IMR-90 (cell line): ENCODE measurements around the gene P3H1. TPM values are rescaled to one million over a fixed set of nuclear protein-coding genes. Genes with fewer than 3 reads are reported as not detected.

Experiments used
- ATAC-seq: fragments of 200-7000 bp; cut with Tn5 transposase; 2 replicates; pipeline ENCODE4 v1.9.1; 2020; ENCODE audit warnings: low read depth, mild to moderate bottlenecking, moderate library complexity
- BruUV-seq: library from RNA; stranded (reverse); fragments of 400-500 nt; replicated peaks from 2 replicates; lab custom pipeline; 2021; lab: Mats Ljungman, UMichigan
- CTCF ChIA-PET: fragments of 300-600 bp; formaldehyde crosslinking; extraction: SDS; loops from one replicate; lab custom pipeline; 2021; ENCODE audit warnings: antibody characterized with exemption; lab: Yijun Ruan, JAX
- POLR2A ChIA-PET: fragments of 300-600 bp; sonication (Branson Sonifier 250); formaldehyde crosslinking; loops from one replicate; lab custom pipeline; 2022; ENCODE audit warnings: antibody characterized with exemption; ENCODE audit not compliant: unreplicated experiment; lab: Charles Lee
- DNase-seq: peaks from one replicate; pipeline ENCODE4 v3.0.0; 2013
- H2AFZ ChIP-seq: replicated peaks from 2 replicates; pipeline ENCODE3; 2013; ENCODE audit warnings: low read length, mild to moderate bottlenecking; ENCODE audit not compliant: poor library complexity
- H2AK5ac ChIP-seq: 2 replicates; pipeline ENCODE4 v1.6.1; 2013; ENCODE audit warnings: low read depth, low read length, inconsistent platforms
- H2AK9ac ChIP-seq: replicated peaks from 2 replicates; pipeline ENCODE3; 2013; ENCODE audit warnings: mild to moderate bottlenecking, low read depth, low read length, moderate library complexity; ENCODE audit not compliant: poor library complexity
- H2BK120ac ChIP-seq: 2 replicates; pipeline ENCODE4 v1.6.1; 2013; ENCODE audit warnings: low read depth, low read length, inconsistent platforms
- H2BK15ac ChIP-seq: 3 replicates; pipeline ENCODE4 v1.6.1; 2013; ENCODE audit warnings: low read depth, low read length, inconsistent platforms
- H2BK20ac ChIP-seq: 2 replicates; pipeline ENCODE4 v1.6.1; 2013; ENCODE audit warnings: low read depth, mild to moderate bottlenecking, inconsistent platforms, low read length, moderate library complexity
- H2BK5ac ChIP-seq: 2 replicates; pipeline ENCODE4 v1.6.1; 2013; ENCODE audit warnings: mild to moderate bottlenecking, low read depth, low read length, inconsistent platforms; ENCODE audit not compliant: poor library complexity, severe bottlenecking
- H3K14ac ChIP-seq: replicated peaks from 2 replicates; pipeline ENCODE4 v1.6.1; 2013; ENCODE audit warnings: low read depth, low read length, inconsistent platforms
- H3K18ac ChIP-seq: 2 replicates; pipeline ENCODE4 v1.6.1; 2013; ENCODE audit warnings: low read depth, low read length, control low read depth
- H3K23ac ChIP-seq: 2 replicates; pipeline ENCODE4 v1.6.1; 2013; ENCODE audit warnings: low read depth, low read length, inconsistent platforms
- H3K27ac ChIP-seq: 2 replicates; pipeline ENCODE4 v1.5.1; 2013; ENCODE audit warnings: mild to moderate bottlenecking, control low read depth, low read length; ENCODE audit not compliant: insufficient read depth
- H3K27me3 ChIP-seq: 2 replicates; pipeline ENCODE4 v1.6.1; 2013; ENCODE audit warnings: low read length; ENCODE audit not compliant: control insufficient read depth, insufficient read depth
- H3K36me3 ChIP-seq: 2 replicates; pipeline ENCODE4 v1.6.1; 2013; ENCODE audit warnings: low read length, mixed read lengths; ENCODE audit not compliant: control insufficient read depth, insufficient read depth
- H3K4ac ChIP-seq: 2 replicates; pipeline ENCODE4 v1.6.1; 2013; ENCODE audit warnings: low read depth, low read length, inconsistent platforms
- H3K4me1 ChIP-seq: 2 replicates; pipeline ENCODE4 v1.6.1; 2013; ENCODE audit warnings: low read length, mixed read lengths; ENCODE audit not compliant: control insufficient read depth, insufficient read depth
- H3K4me2 ChIP-seq: 2 replicates; pipeline ENCODE4 v1.6.1; 2013; ENCODE audit warnings: low read depth, mild to moderate bottlenecking, control low read depth, low read length, moderate library complexity
- H3K4me3 ChIP-seq: 2 replicates; pipeline ENCODE4 v1.5.1; 2013; ENCODE audit warnings: low read depth, mild to moderate bottlenecking, control low read depth, low read length, moderate library complexity; ENCODE audit not compliant: insufficient read depth
- H3K56ac ChIP-seq: 2 replicates; pipeline ENCODE4 v1.6.1; 2013; ENCODE audit warnings: low read length, inconsistent platforms; ENCODE audit not compliant: insufficient read depth; ENCODE audit errors: extremely low read depth
- H3K79me1 ChIP-seq, 2 experiments: 2 replicates each; pipeline ENCODE4 v1.6.1; 2013; ENCODE audit warnings: low read length in 2 of 2, inconsistent platforms in 1 of 2, low read depth in 1 of 2
- H3K9ac ChIP-seq: 2 replicates; pipeline ENCODE4 v1.6.1; 2013; ENCODE audit warnings: low read depth, low read length, control low read depth
- H3K9me1 ChIP-seq: 2 replicates; pipeline ENCODE4 v1.6.1; 2013; ENCODE audit warnings: low read length, inconsistent platforms; ENCODE audit not compliant: insufficient read depth
- H3K9me3 ChIP-seq: 2 replicates; pipeline ENCODE4 v1.6.1; 2013; ENCODE audit warnings: low read length; ENCODE audit not compliant: control insufficient read depth, insufficient read depth
- H4K20me1 ChIP-seq: 2 replicates; pipeline ENCODE4 v1.6.1; 2013; ENCODE audit warnings: low read length, inconsistent platforms; ENCODE audit not compliant: insufficient read depth
- H4K5ac ChIP-seq: 2 replicates; pipeline ENCODE4 v1.6.1; 2013; ENCODE audit warnings: mild to moderate bottlenecking, low read depth, low read length, control low read depth
- H4K8ac ChIP-seq, 2 experiments: 2 replicates each; pipeline ENCODE4 v1.6.1; 2013; ENCODE audit warnings: low read depth in 2 of 2, low read length in 2 of 2, control low read depth in 1 of 2, inconsistent platforms in 1 of 2
- H4K91ac ChIP-seq: 2 replicates; pipeline ENCODE4 v1.6.1; 2013; ENCODE audit warnings: low read depth, low read length, inconsistent platforms; ENCODE audit not compliant: insufficient read depth
- CHD1 ChIP-seq: IDR thresholded peaks from 2 replicates; pipeline ENCODE4 v1.6.1; 2012; ENCODE audit warnings: low read depth, low read length, improper control_type of control experiment
- MAFK ChIP-seq: IDR thresholded peaks from 2 replicates; pipeline ENCODE4 v1.6.1; 2012; ENCODE audit warnings: low read depth, low read length, improper control_type of control experiment
- MAZ ChIP-seq: IDR thresholded peaks from 2 replicates; pipeline ENCODE4 v1.6.1; 2012; ENCODE audit warnings: low read depth, mild to moderate bottlenecking, low read length, improper control_type of control experiment, moderate library complexity, borderline replicate concordance
- MXI1 ChIP-seq: IDR thresholded peaks from 2 replicates; pipeline ENCODE4 v1.6.1; 2012; ENCODE audit warnings: low read depth, mild to moderate bottlenecking, low read length, moderate library complexity, borderline replicate concordance
- RAD21 ChIP-seq: IDR thresholded peaks from 2 replicates; pipeline ENCODE4 v1.6.1; 2012; ENCODE audit warnings: low read length, improper control_type of control experiment
- SMC3 ChIP-seq: fragments of 150-350 bp; IDR thresholded peaks from 2 replicates; pipeline ENCODE4 v1.6.1; 2016; ENCODE audit warnings: low read depth, mild to moderate bottlenecking, antibody characterized with exemption, low read length, moderate library complexity
- WGBS, 2 experiments: methylation state at CpG; one replicate each; pipeline versions ENCODE4 v1.1.5 to v1.1.7; 2013; ENCODE audit warnings: missing lambda C conversion rate in 2 of 2; ENCODE audit not compliant: insufficient read length in 1 of 2; ENCODE audit errors: extremely low coverage in 2 of 2; 5-methylcytosine and 5-hydroxymethylcytosine counted together
- dilution Hi-C: fragments of 300-500 bp; cut with HindIII; formaldehyde crosslinking; loops from one replicate; pipeline ENCODE4 v1.14.3; 2018; ENCODE audit warnings: low sequenced_read_pairs; ENCODE audit not compliant: unreplicated experiment
- in situ Hi-C: fragments of 300-500 bp; cut with MboI; formaldehyde crosslinking; loops from 3 replicates; pipeline ENCODE4 v1.14.3; 2019; ENCODE audit warnings: low sequenced_read_pairs, inconsistent platforms, mixed read lengths
- intact Hi-C: fragments of 100-400 bp; cut with micrococcal nuclease; formaldehyde crosslinking; loops from 2 replicates; pipeline ENCODE4 v1.10.0; 2022
- polyA plus RNA-seq, 3 experiments: library from polyadenylated mRNA; depleted of rRNA; stranded (reverse); fragments of >200 nt; gene quantifications; 2 replicates each; pipeline ENCODE4 v1.2.3, GENCODE V29; 2012; ENCODE audit warnings: low replicate concordance in 1 of 3
- total RNA-seq: library from RNA; depleted of rRNA; stranded (reverse); fragments of >200 nt; gene quantifications from 2 replicates; pipeline ENCODE4 v1.2.3, GENCODE V29; 2012

The P3H1 gene
- total and polyA plus RNA-seq, 2 of the 4 experiments (the other 2 are of a cell fraction): 108 to 210 TPM

DNA sequence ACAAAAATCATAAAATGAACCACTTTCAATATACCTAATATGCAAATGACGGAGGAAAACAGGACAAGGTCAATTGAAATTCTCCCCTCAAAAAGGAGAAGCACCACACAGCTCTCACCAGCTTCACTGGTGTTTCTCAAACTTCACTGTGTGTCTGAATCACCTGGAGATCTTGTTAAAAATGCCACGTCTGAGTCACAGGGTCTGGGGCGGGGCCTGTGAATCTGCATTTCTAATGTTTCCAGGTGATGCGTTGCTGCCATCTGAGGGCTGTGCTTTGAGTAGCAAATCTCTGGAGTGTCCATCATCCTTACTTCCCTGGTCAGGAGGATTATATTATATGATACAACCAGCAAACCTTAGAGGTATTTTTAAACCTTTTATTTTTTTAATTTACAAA is 35.8 kb downstream of the P3H1 start:
- Histone ChIP-seq H2AK5ac (no peak overlapping the region), H3K23ac (no peak overlapping the region), H3K18ac (no peak overlapping the region), H3K4me3 (no peak overlapping the region), H3K36me3 (no peaks in the 10 kb centered on the region), H3K4me1 (no peaks in the 10 kb centered on the region), H4K20me1 (no peaks in the 10 kb centered on the region), H2AK9ac (no peak overlapping the region), H4K8ac (no peak overlapping the region), H3K79me1 (no peaks in the 10 kb centered on the region), H2BK15ac (no peak overlapping the region), H2BK5ac (no peak overlapping the region), H2BK20ac (no peak overlapping the region), H3K14ac (no peak overlapping the region), H3K27ac (no peak overlapping the region), H3K9me3 (no peaks in the 10 kb centered on the region), H2BK120ac (no peak overlapping the region), H3K56ac (no peak overlapping the region), H3K9me1 (no peaks in the 10 kb centered on the region), H3K4me2 (no peak overlapping the region), H3K27me3 (no peaks in the 10 kb centered on the region; the same call in 1 of the 2 replicates), H4K5ac (no peak overlapping the region), H3K9ac (no peak overlapping the region), H2AFZ (no peak overlapping the region), H3K4ac (no peak overlapping the region), H4K91ac (no peak overlapping the region)
- CTCF ChIA-PET: no interaction called here
- dilution Hi-C loops (no loop called here), in situ Hi-C loops (no loop called here), intact Hi-C loops (no loop called here)
- no TSS peak for BruUV-seq
- WGBS, 2 experiments: 100% methylated on average over 1 of the region's 4 CpGs; no CpG with 5 or more reads in 1 of the 2 experiments
- POLR2A ChIA-PET: no interaction called here
- DNase-seq: no peak
- TF ChIP-seq MAFK (no peak), MXI1 (no peak), CHD1 (no peak), SMC3 (no peak), RAD21 (0 out of 2 replicates have a peak, but pooled peaks have one; percentile 8), MAZ (no peak)
- no peak for ATAC-seq
